Suprapubic skin (tissue), 4 donors: ENCODE results near the gene KRTAP26-1. TPM values are rescaled to one million over a fixed set of nuclear protein-coding genes. Genes with fewer than 3 reads are reported as not detected.

Source experiments
- DNase-seq, 2 donors: peaks; one replicate each; pipeline ENCODE4 v3.0.0-alpha.2; 2019; ENCODE audit warnings: low spot score in 2 of 2
- H3K27ac ChIP-seq: fragments of 200-600 bp; sonication (generic); one replicate; pipeline ENCODE4 v1.5.1; 2019
- H3K27me3 ChIP-seq: fragments of 200-600 bp; sonication (generic); one replicate; pipeline ENCODE4 v1.5.1; 2019
- H3K36me3 ChIP-seq: fragments of 200-600 bp; sonication (generic); one replicate; pipeline ENCODE4 v1.5.1; 2019
- H3K4me1 ChIP-seq: fragments of 200-600 bp; sonication (generic); one replicate; pipeline ENCODE4 v1.5.1; 2019
- H3K4me3 ChIP-seq: fragments of 200-600 bp; sonication (generic); one replicate; pipeline ENCODE4 v1.5.1; 2019; ENCODE audit warnings: mild to moderate bottlenecking
- H3K9me3 ChIP-seq: fragments of 200-600 bp; sonication (generic); one replicate; pipeline ENCODE4 v1.5.1; 2019
- CTCF ChIP-seq, 2 donors: fragments of 200-600 bp in 1 of 2; fragments of 450-650 bp in 1 of 2; sonication (generic) in 1 of 2; IDR thresholded peaks; one replicate each; pipeline ENCODE4 v1.5.1; 2016 to 2019; ENCODE audit warnings: antibody characterized with exemption in 2 of 2, mild to moderate bottlenecking in 1 of 2, moderate library complexity in 1 of 2
- EP300 ChIP-seq: sonication (generic); formaldehyde crosslinking; IDR thresholded peaks from one replicate; pipeline ENCODE4 v1.6.1; 2017; ENCODE audit warnings: antibody characterized with exemption
- POLR2A ChIP-seq, 2 donors: fragments of 450-650 bp; IDR thresholded peaks; one replicate each; pipeline ENCODE4 v1.6.1; 2017; ENCODE audit warnings: antibody characterized with exemption in 2 of 2, mild to moderate bottlenecking in 2 of 2, moderate library complexity in 2 of 2
- POLR2AphosphoS5 ChIP-seq, 3 donors: sonication (generic); formaldehyde crosslinking; IDR thresholded peaks; one replicate each; pipeline ENCODE4 v1.6.1; 2017; ENCODE audit warnings: antibody characterized with exemption in 3 of 3
- whole genome bisulfite sequencing: methylation state at CpG from one replicate; pipeline ENCODE4 v1.1.5; 2018; 5-methylcytosine and 5-hydroxymethylcytosine counted together
- total RNA-seq, 4 donors: library from RNA; depleted of rRNA; stranded (reverse); fragments of >200 nt; gene quantifications; one replicate each; pipeline ENCODE4 v1.1.0, GENCODE V29; 2016

Gene KRTAP26-1
- total RNA-seq, 4 donors from 2014 or later, result 3.4 to 15.0 (median 3.9) TPM; not detected in 1

GRCh38 chr21:30282850-30283249 lies 37.3 kb downstream of the KRTAP26-1 start, which contains the start of gene KRTAP24-1:
Gene KRTAP24-1 (minus strand): TSS chr21:30282950. CDS start chr21:30282932, 18 bp downstream.
- H3K4me1 ChIP-seq, result no peaks in the 10 kb centered on the region
- WGBS, result 71% methylated on average over 3 of the region's 3 CpGs
- no peak within 1 kb of the TSS for H3K4me3 ChIP-seq
- no peaks in the 10 kb centered on the region for H3K27me3 ChIP-seq
- no peak within 1 kb of the TSS for H3K27ac ChIP-seq
- H3K36me3 ChIP-seq, result no peaks in the 10 kb centered on the region
- TF ChIP-seq POLR2AphosphoS5 (IDR thresholded peaks at IDR 0.05), result no peak
- TF ChIP-seq POLR2A (IDR thresholded peaks at IDR 0.05), result no peak
- no peak for TF ChIP-seq EP300
- no peak for TF ChIP-seq CTCF (IDR thresholded peaks at IDR 0.05)
- DNase-seq, result no peak
- H3K9me3 ChIP-seq, result no peaks in the 10 kb centered on the region

DNA sequence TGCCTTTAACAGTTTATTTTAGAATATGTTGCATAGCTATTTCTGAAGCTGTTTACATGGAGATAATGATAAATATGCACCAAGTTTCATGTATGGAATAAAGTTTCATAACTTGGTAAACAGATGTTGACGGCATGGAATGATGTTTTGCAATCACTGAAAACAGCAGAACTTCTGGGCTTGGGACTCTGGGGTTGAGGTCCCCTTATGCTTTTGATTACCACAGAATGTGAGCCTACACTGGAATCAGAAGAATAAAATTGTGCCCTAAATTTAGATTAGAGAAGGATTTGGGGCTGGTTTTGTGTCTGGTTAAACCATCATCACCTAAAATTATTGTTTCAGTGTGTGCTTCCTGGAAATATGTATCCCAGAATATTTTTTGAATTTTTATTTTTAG lies 48.5 kb downstream of the KRTAP26-1 start:
- 76% methylated on average over 1 of the region's 1 CpG for WGBS
- DNase-seq, result no peak
- H3K9me3 ChIP-seq, result no peaks in the 10 kb centered on the region
- H3K27me3 ChIP-seq, result no peaks in the 10 kb centered on the region
- no peak overlapping the region for H3K4me3 ChIP-seq
- no peaks in the 10 kb centered on the region for H3K4me1 ChIP-seq
- no peak overlapping the region for H3K27ac ChIP-seq
- no peak for TF ChIP-seq POLR2A (IDR thresholded peaks at IDR 0.05)
- TF ChIP-seq POLR2AphosphoS5 (IDR thresholded peaks at IDR 0.05), result no peak
- no peak for TF ChIP-seq CTCF (IDR thresholded peaks at IDR 0.05)
- TF ChIP-seq EP300, result no peak
- H3K36me3 ChIP-seq, result no peaks in the 10 kb centered on the region

DNA sequence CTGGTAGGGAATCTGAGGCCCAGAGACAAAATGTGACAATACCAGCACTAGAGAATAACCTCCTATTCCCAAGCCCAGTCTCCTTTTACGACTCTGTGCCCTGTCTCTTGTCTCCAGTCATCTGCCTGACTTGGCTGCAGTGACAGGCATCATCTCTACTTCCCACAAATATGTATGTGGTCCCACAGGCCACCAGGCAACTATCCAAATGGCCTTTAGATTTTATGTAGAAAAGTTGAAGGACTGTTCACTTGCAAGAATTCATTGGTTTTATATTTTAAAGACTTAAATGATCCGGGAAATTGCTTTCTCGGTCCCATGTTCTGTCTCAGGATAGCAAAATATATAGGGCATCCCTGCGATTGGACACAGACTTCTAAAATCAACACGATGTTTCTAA lies 49.0 kb downstream of the KRTAP26-1 start:
- 71% methylated on average over 5 of the region's 5 CpGs for WGBS
- TF ChIP-seq POLR2A (IDR thresholded peaks at IDR 0.05) (no peak), CTCF (IDR thresholded peaks at IDR 0.05) (no peak), POLR2AphosphoS5 (IDR thresholded peaks at IDR 0.05) (no peak), EP300 (no peak)
- Histone ChIP-seq H3K4me1 (no peaks in the 10 kb centered on the region), H3K27ac (no peak overlapping the region), H3K9me3 (no peaks in the 10 kb centered on the region), H3K27me3 (no peaks in the 10 kb centered on the region), H3K4me3 (no peak overlapping the region), H3K36me3 (no peaks in the 10 kb centered on the region)
- no peak for DNase-seq

- no peaks in the 10 kb centered on the region for H3K9me3 ChIP-seq
- no peak for DNase-seq
- 57% methylated on average over 3 of the region's 3 CpGs for WGBS
- no peak overlapping the region for H3K4me3 ChIP-seq
- H3K36me3 ChIP-seq, result no peaks in the 10 kb centered on the region
- H3K27ac ChIP-seq, result no peak overlapping the region
- H3K4me1 ChIP-seq, result no peaks in the 10 kb centered on the region
- TF ChIP-seq CTCF (IDR thresholded peaks at IDR 0.05), result no peak
- TF ChIP-seq POLR2AphosphoS5 (IDR thresholded peaks at IDR 0.05), result no peak
- no peak for TF ChIP-seq EP300
- no peak for TF ChIP-seq POLR2A (IDR thresholded peaks at IDR 0.05)
- no peaks in the 10 kb centered on the region for H3K27me3 ChIP-seq
These were observed 50.1 kb downstream of the KRTAP26-1 start for GRCh38 chr21:30269803-30270530.

Other genes with a start within 250 kb of the KRTAP26-1 start
- not detected for gene CLDN17, start 153.5 kb downstream of the KRTAP26-1 start, total RNA-seq
- gene CLDN8, start 104.2 kb downstream of the KRTAP26-1 start, total RNA-seq, result 10 to 100 TPM; 16.5 to 35.9 (median 19.7) TPM
- 1 to 10 TPM in 2 of 4 donors, under 1 TPM in 1, not detected in 1; 0.47 to 9.7 (median 4.5) TPM for gene KRTAP24-1, start 37.4 kb downstream of the KRTAP26-1 start, total RNA-seq
- gene KRTAP25-1, start 30.8 kb downstream of the KRTAP26-1 start, total RNA-seq, result not detected
- not detected for gene KRTAP27-1, start 17.4 kb upstream of the KRTAP26-1 start, total RNA-seq
- gene KRTAP23-1, start 28.3 kb upstream of the KRTAP26-1 start, total RNA-seq, result not detected
- gene KRTAP13-2, start 52.0 kb upstream of the KRTAP26-1 start, total RNA-seq, result 10 to 100 TPM in 1 of 4 donors, not detected in 3; 10.7 TPM
- gene KRTAP13-1, start 75.7 kb upstream of the KRTAP26-1 start, total RNA-seq, result 1 to 10 TPM in 1 of 4 donors, not detected in 3; 9.5 TPM
- not detected for gene KRTAP13-3, start 105.6 kb upstream of the KRTAP26-1 start, total RNA-seq
- not detected for gene KRTAP13-4, start 109.9 kb upstream of the KRTAP26-1 start, total RNA-seq
- gene KRTAP15-1, start 120.0 kb upstream of the KRTAP26-1 start, total RNA-seq, result not detected
- gene KRTAP19-1, start 160.1 kb upstream of the KRTAP26-1 start, total RNA-seq, result 10 to 100 TPM in 1 of 4 donors, 1 to 10 TPM in 2, not detected in 1; 6.8 to 29.7 (median 8.7) TPM
- not detected for gene KRTAP19-2, start 167.1 kb upstream of the KRTAP26-1 start, total RNA-seq
- gene KRTAP19-3, start 171.7 kb upstream of the KRTAP26-1 start, total RNA-seq, result 10 to 100 TPM in 1 of 4 donors, not detected in 3; 41.5 TPM
- gene KRTAP19-4, start 176.8 kb upstream of the KRTAP26-1 start, total RNA-seq, result not detected
- gene KRTAP19-5, start 181.8 kb upstream of the KRTAP26-1 start, total RNA-seq, result 100 to 1,000 TPM in 1 of 4 donors, 10 to 100 TPM in 1, not detected in 2; 20.8 to 130 TPM
- gene KRTAP19-6, start 221.5 kb upstream of the KRTAP26-1 start, total RNA-seq, result not detected
- gene KRTAP19-7, start 241.0 kb upstream of the KRTAP26-1 start, total RNA-seq, result 1 to 10 TPM in 1 of 4 donors, not detected in 3; 7.2 TPM